PC-3 (cell line): ENCODE measurements around the gene CD9.

Experiments
- EZH2 ChIP-seq: fragments of 300-600 bp; sonication (generic); IDR thresholded peaks from one replicate; pipeline ENCODE4 v1.6.1; 2017; ENCODE audit warnings: antibody characterized with exemption, mild to moderate bottlenecking, low read length; ENCODE audit not compliant: unreplicated experiment
- EZH2phosphoT487 ChIP-seq: fragments of 300-600 bp; sonication (generic); IDR thresholded peaks from 2 replicates; pipeline ENCODE4 v1.6.1; 2018; ENCODE audit warnings: mild to moderate bottlenecking, antibody characterized with exemption, low read length, borderline replicate concordance
- TF ChIP-seq, protein P1 (sequence below): fragments of 300-600 bp; sonication (generic); conservative IDR thresholded peaks from 2 replicates; pipeline ENCODE4 v1.5.1; 2017; ENCODE audit warnings: antibody characterized with exemption, low read depth, mild to moderate bottlenecking, low read length

- TF ChIP-seq, protein P1, sequence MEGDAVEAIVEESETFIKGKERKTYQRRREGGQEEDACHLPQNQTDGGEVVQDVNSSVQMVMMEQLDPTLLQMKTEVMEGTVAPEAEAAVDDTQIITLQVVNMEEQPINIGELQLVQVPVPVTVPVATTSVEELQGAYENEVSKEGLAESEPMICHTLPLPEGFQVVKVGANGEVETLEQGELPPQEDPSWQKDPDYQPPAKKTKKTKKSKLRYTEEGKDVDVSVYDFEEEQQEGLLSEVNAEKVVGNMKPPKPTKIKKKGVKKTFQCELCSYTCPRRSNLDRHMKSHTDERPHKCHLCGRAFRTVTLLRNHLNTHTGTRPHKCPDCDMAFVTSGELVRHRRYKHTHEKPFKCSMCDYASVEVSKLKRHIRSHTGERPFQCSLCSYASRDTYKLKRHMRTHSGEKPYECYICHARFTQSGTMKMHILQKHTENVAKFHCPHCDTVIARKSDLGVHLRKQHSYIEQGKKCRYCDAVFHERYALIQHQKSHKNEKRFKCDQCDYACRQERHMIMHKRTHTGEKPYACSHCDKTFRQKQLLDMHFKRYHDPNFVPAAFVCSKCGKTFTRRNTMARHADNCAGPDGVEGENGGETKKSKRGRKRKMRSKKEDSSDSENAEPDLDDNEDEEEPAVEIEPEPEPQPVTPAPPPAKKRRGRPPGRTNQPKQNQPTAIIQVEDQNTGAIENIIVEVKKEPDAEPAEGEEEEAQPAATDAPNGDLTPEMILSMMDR, result no peak
- TF ChIP-seq EZH2 (no peak), EZH2phosphoT487 (no peak)
Observed at GRCh38 chr12:6182279-6182898, 17.8 kb upstream of the CD9 start.
